Stromal cell of bone marrow (primary cell): ENCODE measurements around the gene LTN1.
"Not testable (repeated sequence)": the region's sequence is repeated elsewhere in the genome, so short reads cannot be mapped to it uniquely, and the experiment has no call there.

ENCODE experiments used
- DNase-seq: peaks from one replicate; pipeline ENCODE4 v3.0.0-alpha.2; 2012; ENCODE audit warnings: low read depth

The LTN1 gene

GRCh38 chr21:28988146-28988545 lies 4.5 kb downstream of the LTN1 start:
- DNase-seq = not testable (repeated sequence)

- no peak for DNase-seq
These were observed 6.0 kb downstream of the LTN1 start for GRCh38 chr21:28986677-28987076.

- no peak for DNase-seq
These were observed 10.0 kb downstream of the LTN1 start for GRCh38 chr21:28982637-28983036.

- no peak for DNase-seq
These were observed 13.6 kb downstream of the LTN1 start for GRCh38 chr21:28979092-28979491.

GRCh38 chr21:28975397-28975796 lies 17.3 kb downstream of the LTN1 start:
- peak; percentile 13 for DNase-seq

- no peak for DNase-seq
These were observed 18.0 kb downstream of the LTN1 start for GRCh38 chr21:28974531-28975227.

- no peak for DNase-seq
These were observed 20.3 kb downstream of the LTN1 start for GRCh38 chr21:28972398-28972797.

GRCh38 chr21:28971171-28971570 lies 21.5 kb downstream of the LTN1 start:
- no peak for DNase-seq

- DNase-seq = no peak
These were observed 28.8 kb downstream of the LTN1 start for GRCh38 chr21:28963831-28964230.

GRCh38 chr21:28962465-28962864 lies 30.2 kb downstream of the LTN1 start:
- DNase-seq = no peak

- no peak for DNase-seq
These were observed 30.8 kb downstream of the LTN1 start for GRCh38 chr21:28961927-28962326.

- no peak for DNase-seq
These were observed 32.4 kb downstream of the LTN1 start for GRCh38 chr21:28960245-28960644.

GRCh38 chr21:28959367-28960099 lies 33.1 kb downstream of the LTN1 start:
- DNase-seq = peak; percentile 18

GRCh38 chr21:28953247-28953646 lies 39.4 kb downstream of the LTN1 start:
- DNase-seq = no peak

- DNase-seq = no peak
These were observed 40.0 kb downstream of the LTN1 start for GRCh38 chr21:28952686-28953085.

GRCh38 chr21:28949318-28949717 lies 43.4 kb downstream of the LTN1 start:
- DNase-seq = no peak

GRCh38 chr21:28944296-28944695 lies 48.4 kb downstream of the LTN1 start:
- DNase-seq = no peak

GRCh38 chr21:28943631-28944030 lies 49.0 kb downstream of the LTN1 start:
- DNase-seq = no peak

GRCh38 chr21:28938726-28939125 lies 54.0 kb downstream of the LTN1 start:
- no peak for DNase-seq

GRCh38 chr21:28937737-28938136 lies 54.9 kb downstream of the LTN1 start:
- DNase-seq = no peak

GRCh38 chr21:28936721-28937120 lies 56.0 kb downstream of the LTN1 start:
- DNase-seq = no peak

- DNase-seq = no peak
These were observed 56.6 kb downstream of the LTN1 start for GRCh38 chr21:28936036-28936435.

GRCh38 chr21:28932717-28933116 lies 60.0 kb downstream of the LTN1 start:
- no peak for DNase-seq
